Suppressor macrophage treated with lipopolysaccharide for 4 hours (primary cell): ENCODE data around the gene KIF18A.
"Not testable (repeated sequence)": the region's sequence is repeated elsewhere in the genome, so short reads cannot be mapped to it uniquely, and the experiment has no call there.

Experiments
- DNase-seq: peaks from one replicate; pipeline ENCODE4 v3.0.0-alpha.2; 2020

KIF18A gene

GRCh38 chr11:28106353-28107043 is 1.5 kb downstream of the KIF18A start:
- DNase-seq: no peak

- no peak for DNase-seq
Observed at GRCh38 chr11:28105869-28106268, 2.1 kb downstream of the KIF18A start.

- no peak for DNase-seq
Observed at GRCh38 chr11:28104984-28105383, 3.0 kb downstream of the KIF18A start.

DNA sequence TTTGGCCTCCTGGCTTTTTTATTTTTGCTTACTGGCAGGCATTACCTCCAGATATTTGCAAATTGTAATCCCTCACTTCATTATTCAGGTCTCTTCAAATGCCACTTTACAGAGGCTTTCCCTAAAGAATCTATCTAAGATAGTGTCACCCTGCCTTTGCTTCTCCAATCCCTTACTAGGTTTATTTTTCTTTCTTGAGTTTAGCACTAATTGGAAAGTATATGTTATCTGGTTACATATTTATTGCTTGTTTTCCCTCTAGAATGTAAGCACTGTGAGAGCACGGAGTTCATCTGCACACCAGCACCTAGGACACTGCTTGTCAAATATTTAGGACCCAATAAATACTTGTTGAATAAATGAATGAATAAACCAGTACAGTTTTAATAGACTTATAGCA is 3.5 kb downstream of the KIF18A start:
- no peak for DNase-seq

GRCh38 chr11:28102300-28102699 is 5.7 kb downstream of the KIF18A start:
- not testable (repeated sequence) for DNase-seq

DNA sequence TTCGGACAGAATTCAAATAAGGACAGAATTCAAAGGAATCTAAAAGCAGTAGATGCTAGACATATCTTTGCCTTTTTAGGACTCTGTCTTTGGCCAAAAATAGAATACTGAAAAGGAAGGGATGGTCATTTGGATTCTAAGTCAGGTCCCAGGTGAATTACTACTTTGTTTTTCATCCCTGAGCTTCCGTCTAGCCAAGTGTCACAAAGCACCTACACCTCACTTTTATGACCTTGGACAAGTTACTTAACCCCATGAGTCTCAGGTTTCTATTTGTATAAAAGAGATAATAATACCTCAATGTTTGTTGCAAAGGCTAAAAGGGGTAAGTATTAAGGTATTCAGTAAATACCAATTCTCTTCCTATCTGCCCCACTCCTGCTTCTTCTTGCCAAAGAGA is 7.3 kb downstream of the KIF18A start:
- DNase-seq: no peak

GRCh38 chr11:28099715-28100114 is 8.2 kb downstream of the KIF18A start:
- DNase-seq: no peak

DNA sequence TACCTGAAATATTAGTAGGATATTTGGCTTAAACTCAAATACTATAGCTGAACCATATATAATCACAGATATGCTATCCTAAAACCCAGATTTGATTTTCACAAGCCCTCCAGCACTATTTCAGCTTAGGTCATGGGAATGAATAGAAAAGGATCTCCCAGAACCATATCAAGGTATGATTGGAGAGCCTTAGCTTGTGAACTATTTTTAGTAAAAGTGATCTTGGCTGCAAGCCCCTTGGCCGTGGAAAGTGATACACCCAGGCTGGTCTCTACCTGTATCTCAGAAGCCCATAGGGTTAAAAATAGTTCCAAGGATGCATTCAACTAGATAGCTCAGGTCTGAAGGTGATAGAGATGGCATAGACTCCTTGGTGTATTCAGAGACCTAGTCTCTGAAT is 9.7 kb downstream of the KIF18A start:
- DNase-seq: no peak

DNA sequence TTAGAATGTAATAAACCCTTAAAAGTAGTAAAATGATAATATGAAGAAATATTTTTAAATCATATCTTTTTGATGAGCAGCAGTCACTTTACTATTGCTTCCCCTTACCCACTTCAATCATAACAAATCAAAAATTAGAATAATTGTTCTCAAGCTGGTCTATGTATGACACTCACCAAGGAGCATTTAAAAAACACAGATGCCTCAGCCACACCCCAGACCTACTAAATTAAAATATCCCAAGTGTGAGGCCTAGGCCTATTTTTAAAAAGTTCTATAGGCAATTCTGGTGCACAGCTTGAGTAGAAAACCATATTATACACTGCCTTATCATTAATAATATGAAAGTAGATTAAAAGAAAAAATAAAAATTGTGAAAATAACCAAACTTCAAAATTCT is 15.2 kb downstream of the KIF18A start:
- DNase-seq: no peak

DNA sequence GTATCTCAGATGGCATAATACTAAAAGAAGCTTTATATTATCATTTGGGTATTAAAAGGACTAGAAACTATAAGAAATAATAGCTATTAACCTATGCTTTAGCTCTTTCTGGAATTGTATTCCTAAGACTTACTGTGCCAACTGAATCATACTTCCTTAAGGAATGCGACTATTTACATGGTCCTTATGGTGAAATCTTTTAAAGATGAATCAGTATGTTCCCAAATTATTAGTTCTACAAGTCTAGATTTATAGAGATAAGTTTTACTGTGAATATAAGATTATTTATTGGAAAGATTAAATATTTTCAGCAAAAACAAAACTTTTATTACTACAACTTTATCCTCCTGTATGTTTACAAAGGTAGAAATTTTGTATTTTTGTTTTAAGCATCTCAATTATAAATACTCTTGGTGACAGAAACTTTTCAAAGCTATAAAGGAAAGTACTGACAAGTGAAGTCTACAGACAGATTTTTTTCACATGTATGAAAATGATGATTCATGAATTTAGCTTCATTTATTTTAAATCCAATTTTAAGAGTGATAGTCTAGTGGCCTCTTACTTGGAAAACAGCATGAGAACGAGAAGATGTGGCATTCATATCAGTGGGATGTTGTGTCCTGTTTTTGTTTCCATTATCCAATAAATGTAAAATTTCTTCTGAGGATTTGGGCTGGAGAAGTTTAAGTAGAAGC is 17.8 kb downstream of the KIF18A start:
- no peak for DNase-seq

GRCh38 chr11:28089378-28089777 is 18.6 kb downstream of the KIF18A start:
- no peak for DNase-seq

- DNase-seq: not testable (repeated sequence)
Observed at GRCh38 chr11:28087693-28088092, 20.3 kb downstream of the KIF18A start.

DNA sequence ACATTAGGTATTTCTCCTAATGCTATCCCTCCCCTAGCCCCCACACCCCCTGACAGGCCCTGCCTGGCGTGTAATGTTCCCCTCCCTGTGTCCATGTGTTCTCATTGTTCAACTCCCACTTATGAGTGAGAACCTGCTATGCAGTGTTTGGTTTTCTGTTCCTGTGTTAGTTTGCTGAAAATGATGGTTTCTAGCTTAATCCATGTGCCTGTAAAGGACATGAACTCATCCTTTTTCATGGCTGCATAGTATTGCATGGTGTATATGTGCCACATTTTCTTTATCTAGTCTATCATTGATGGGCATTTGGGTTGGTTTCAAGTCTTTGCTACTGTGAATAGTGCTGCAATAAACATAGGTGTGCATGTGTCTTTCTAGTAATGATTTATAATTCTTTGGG is 20.8 kb downstream of the KIF18A start:
- DNase-seq: not testable (repeated sequence)

DNA sequence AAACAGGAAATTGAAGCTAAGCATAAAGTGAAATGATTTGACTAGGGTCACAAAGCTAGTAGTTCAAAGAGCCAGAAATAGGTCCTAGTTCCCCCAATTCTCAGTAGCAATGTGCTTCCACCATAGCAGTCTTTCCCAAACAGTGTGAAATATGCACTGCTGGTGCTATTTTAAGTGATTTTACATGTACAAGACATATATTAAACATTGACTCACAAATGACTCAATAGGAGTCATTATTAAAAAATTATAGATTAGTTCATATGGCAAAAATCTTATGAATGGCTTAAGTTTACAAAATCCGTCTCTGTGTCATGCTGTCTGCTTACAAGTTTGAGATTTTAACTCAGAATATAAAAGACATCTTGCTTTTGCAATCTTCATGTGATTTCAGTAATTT is 21.4 kb downstream of the KIF18A start:
- no peak for DNase-seq

DNA sequence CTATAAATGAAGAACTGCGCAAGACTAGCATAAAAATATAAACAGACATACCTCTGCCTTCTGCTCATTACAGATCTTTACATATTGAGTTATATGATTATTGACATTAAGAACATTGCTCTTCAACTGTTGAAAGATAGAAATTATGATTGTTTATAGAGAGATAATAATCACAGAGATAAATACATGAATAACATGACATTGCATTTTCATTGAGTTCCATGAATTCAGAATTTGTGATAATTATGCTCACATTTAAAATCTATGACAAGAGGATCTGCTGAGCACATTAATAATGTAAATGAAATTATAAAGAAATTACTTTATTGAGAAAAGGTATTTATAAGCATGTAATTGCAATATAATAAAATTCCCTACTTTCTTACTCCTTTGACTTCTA is 24.8 kb downstream of the KIF18A start:
- no peak for DNase-seq

GRCh38 chr11:28077521-28077920 is 30.4 kb downstream of the KIF18A start:
- no peak for DNase-seq

GRCh38 chr11:28072321-28072720 is 35.6 kb downstream of the KIF18A start:
- no peak for DNase-seq

- no peak for DNase-seq
Observed at GRCh38 chr11:28071305-28071704, 36.7 kb downstream of the KIF18A start.

GRCh38 chr11:28058333-28058732 is 49.6 kb downstream of the KIF18A start:
- DNase-seq: no peak

GRCh38 chr11:28054821-28055220 is 53.1 kb downstream of the KIF18A start:
- DNase-seq: no peak

DNA sequence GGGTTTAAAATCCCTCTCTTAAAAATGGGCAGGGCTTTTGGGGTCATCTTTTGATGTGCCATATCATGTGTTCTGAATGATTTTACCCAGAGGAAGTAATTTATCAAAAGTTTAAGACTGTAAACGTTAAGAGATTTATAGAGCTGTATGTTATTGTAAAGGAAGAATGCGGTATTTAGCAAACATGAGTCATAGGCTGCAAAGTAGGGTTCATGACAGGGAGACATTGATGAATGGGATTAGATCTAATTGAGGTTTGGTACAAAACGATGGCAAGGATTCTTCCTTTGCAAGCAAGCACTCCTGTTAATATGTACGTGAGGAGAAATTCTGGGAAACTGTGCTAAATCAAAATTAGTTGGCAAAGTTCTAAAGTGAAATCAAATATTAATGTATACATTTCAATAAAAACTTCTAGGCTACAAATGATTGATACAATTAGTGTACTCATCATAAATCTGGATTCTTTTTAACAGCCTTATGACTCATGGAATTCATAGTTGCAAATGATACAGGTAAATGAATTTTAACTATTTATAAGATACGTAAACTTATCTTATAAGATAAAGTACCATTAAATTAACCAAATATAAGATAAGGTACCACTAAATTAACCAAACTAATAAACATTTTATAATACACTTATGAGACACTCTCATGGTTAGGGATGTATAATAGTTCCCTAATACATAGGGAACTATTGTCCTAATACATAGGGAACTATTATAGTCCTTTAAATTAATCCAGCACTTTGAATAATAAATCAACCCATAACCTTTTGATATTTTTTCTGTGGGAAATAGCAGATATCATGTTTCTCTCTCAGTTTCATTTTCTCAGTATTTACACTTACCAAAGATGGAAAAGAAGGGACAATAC is 58.4 kb downstream of the KIF18A start:
- DNase-seq: no peak

DNA sequence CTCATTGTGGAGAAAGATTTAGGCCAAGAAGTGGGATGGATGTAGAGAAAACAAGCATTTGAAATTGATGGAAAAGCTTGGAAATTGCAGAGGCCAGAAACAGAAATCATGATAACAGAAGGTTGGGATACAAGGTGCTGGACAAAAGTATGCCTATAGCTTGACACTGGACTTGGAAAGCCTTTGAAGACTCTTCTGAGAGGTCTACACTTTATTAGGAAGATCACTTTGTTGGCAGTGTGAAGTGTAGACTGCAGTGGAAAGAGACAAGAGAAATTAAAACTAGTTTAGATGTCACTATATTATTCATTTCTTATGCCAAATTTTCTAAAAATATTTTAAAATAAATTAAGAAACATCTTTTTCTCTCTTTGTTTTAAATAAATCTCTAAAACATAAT is 59.1 kb downstream of the KIF18A start:
- no peak for DNase-seq

- no peak for DNase-seq
Observed at GRCh38 chr11:28043930-28044709, 63.8 kb downstream of the KIF18A start.
